Stimulated activated CD4-positive, alpha-beta T cell treated with anti-CD3 and anti-CD28 coated beads, Interleukin-4, amount 100 ng/mL, for 48 hours (primary cell): ENCODE measurements around the gene MAN1C1.

Experiments used
- DNase-seq, 2 donors: peaks; one replicate each; pipeline ENCODE4 v3.0.0-alpha.2; 2020; ENCODE audit warnings: low read depth in 2 of 2

The MAN1C1 gene

GRCh38 chr1:25817840-25818501 lies 201.4 kb downstream of the MAN1C1 start:
- no peak for DNase-seq

GRCh38 chr1:25818569-25818968 lies 202.0 kb downstream of the MAN1C1 start:
- DNase-seq: no peak

- peak; percentile 92 to 93 for DNase-seq
Observed at GRCh38 chr1:25819491-25820246, 203.1 kb downstream of the MAN1C1 start, which contains the start of gene MTFR1L. TSS of gene MTFR1L (plus strand) at chr1:25819954. CDS start at chr1:25823105, 3,151 bp downstream.

GRCh38 chr1:25820247-25821111 lies 203.9 kb downstream of the MAN1C1 start:
- peak; percentile 54 to 60 for DNase-seq

- no peak for DNase-seq
Observed at GRCh38 chr1:25821112-25821476, 204.5 kb downstream of the MAN1C1 start.

GRCh38 chr1:25821630-25822091 lies 205.1 kb downstream of the MAN1C1 start:
- no peak for DNase-seq

- no peak for DNase-seq
Observed at GRCh38 chr1:25825605-25826004, 209.0 kb downstream of the MAN1C1 start.

- no peak for DNase-seq
Observed at GRCh38 chr1:25826571-25826970, 210.0 kb downstream of the MAN1C1 start.

GRCh38 chr1:25828491-25828890 lies 211.9 kb downstream of the MAN1C1 start:
- no peak for DNase-seq

GRCh38 chr1:25829046-25829445 lies 212.5 kb downstream of the MAN1C1 start:
- no peak for DNase-seq

- DNase-seq: no peak
Observed at GRCh38 chr1:25831569-25832196, 215.1 kb downstream of the MAN1C1 start.

- DNase-seq: no peak
Observed at GRCh38 chr1:25832336-25833037, 215.9 kb downstream of the MAN1C1 start.

- DNase-seq: no peak
Observed at GRCh38 chr1:25833158-25833557, 216.6 kb downstream of the MAN1C1 start.
